Measurements from ENCODE around the gene KLHL22. TPM values are rescaled to one million over a fixed set of nuclear protein-coding genes. Genes with fewer than 3 reads are reported as not detected.

Gene KLHL22
- total RNA-seq, 4 donors from 2014 or later, result 38.0 to 76.9 (median 61.0) TPM

- H3K27ac ChIP-seq, result no peak overlapping the region
Observed at GRCh38 chr22:20517841-20518592, 22.4 kb upstream of the KLHL22 start.

GRCh38 chr22:20517422-20517821 lies 21.8 kb upstream of the KLHL22 start:
- intact Hi-C loops (cut with DNase I), result no loop called here
- WGBS, 2 donors, result 52 to 61% methylated on average over 4 of the region's 4 CpGs
- Histone ChIP-seq H3K4me3 (replicated peaks in 1 of 3) (no peak overlapping the region), H3K4me1 (peaks cover 0 to 16% of the 10 kb centered on the region in 2 donors), H3K9me3 (no peaks in the 10 kb centered on the region), H3K27ac (no peak overlapping the region), H3K27me3 (no peaks in the 10 kb centered on the region), H3K36me3 (no peaks in the 10 kb centered on the region)
- DNase-seq, result no peak
- no peak for TF ChIP-seq POLR2A (IDR thresholded peaks at IDR 0.05)
- TF ChIP-seq, protein P1, sequence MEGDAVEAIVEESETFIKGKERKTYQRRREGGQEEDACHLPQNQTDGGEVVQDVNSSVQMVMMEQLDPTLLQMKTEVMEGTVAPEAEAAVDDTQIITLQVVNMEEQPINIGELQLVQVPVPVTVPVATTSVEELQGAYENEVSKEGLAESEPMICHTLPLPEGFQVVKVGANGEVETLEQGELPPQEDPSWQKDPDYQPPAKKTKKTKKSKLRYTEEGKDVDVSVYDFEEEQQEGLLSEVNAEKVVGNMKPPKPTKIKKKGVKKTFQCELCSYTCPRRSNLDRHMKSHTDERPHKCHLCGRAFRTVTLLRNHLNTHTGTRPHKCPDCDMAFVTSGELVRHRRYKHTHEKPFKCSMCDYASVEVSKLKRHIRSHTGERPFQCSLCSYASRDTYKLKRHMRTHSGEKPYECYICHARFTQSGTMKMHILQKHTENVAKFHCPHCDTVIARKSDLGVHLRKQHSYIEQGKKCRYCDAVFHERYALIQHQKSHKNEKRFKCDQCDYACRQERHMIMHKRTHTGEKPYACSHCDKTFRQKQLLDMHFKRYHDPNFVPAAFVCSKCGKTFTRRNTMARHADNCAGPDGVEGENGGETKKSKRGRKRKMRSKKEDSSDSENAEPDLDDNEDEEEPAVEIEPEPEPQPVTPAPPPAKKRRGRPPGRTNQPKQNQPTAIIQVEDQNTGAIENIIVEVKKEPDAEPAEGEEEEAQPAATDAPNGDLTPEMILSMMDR (IDR thresholded peaks at IDR 0.05), result no peak

More at GRCh38 chr22:20517841-20518592, 22.4 kb upstream of the KLHL22 start:
- Histone ChIP-seq H3K36me3 (no peaks in the 10 kb centered on the region), H3K4me3 (replicated peaks in 1 of 3) (no peak overlapping the region), H3K27me3 (no peaks in the 10 kb centered on the region), H3K9me3 (no peaks in the 10 kb centered on the region), H3K4me1 (peaks cover 0 to 16% of the 10 kb centered on the region in 2 donors)
- TF ChIP-seq, protein P1 (IDR thresholded peaks at IDR 0.05), result no peak
- no peak for TF ChIP-seq POLR2A (IDR thresholded peaks at IDR 0.05)
- 90 to 92% methylated on average over 13 of the region's 13 CpGs for WGBS, 2 donors
- no peak for DNase-seq
- intact Hi-C loops (cut with DNase I), result no loop called here

GRCh38 chr22:20516399-20516798 lies 20.8 kb upstream of the KLHL22 start:
- H3K9me3 ChIP-seq, result no peaks in the 10 kb centered on the region
- no peak overlapping the region for H3K27ac ChIP-seq

DNA sequence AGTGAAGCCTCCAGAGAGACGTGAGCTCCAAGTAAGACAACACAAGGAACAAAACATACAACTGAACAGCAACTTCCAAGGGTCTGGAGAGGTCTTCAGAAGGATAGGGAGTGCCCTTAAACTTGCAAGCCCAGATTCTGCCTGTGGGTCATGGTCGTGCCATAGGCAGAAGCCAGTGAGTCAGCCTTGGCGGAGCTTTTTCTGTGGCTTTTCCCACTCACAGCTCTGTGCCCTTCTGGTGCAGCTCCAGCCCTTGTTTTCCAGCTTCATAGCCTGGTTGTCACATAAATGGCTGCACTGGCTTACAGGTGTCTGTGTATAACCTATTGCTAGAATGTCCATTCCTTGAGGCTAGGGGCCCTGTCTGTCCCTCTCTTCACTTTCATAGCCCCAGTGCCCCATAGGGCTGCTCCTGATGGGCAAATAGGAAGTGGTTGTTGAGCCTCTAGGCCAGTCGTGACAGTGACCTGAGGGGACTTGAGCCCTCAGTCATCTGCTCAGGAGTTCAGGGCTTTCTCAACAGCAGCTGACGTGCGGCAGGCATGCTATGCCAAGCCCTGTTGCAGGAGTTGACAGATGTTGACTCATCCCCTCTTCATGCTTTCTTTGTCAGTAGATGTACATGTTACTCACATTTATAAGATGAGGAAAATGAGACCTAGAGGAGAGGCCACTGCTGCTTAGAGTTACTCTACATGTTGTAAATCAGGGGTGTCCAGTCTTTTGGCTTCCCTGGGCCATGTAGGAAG lies 19.2 kb upstream of the KLHL22 start:
- DNase-seq, result no peak
- 78 to 96% methylated on average over 6 of the region's 6 CpGs for WGBS, 2 donors
- Histone ChIP-seq H3K4me3 (replicated peaks in 1 of 3) (no peak overlapping the region), H3K9me3 (no peaks in the 10 kb centered on the region), H3K27me3 (no peaks in the 10 kb centered on the region), H3K4me1 (peaks cover 15 to 36% of the 10 kb centered on the region in 2 donors), H3K27ac (no peak overlapping the region), H3K36me3 (no peaks in the 10 kb centered on the region)
- intact Hi-C loops (cut with DNase I), result no loop called here
- TF ChIP-seq, protein P1 (IDR thresholded peaks at IDR 0.05), result no peak
- TF ChIP-seq POLR2A (IDR thresholded peaks at IDR 0.05), result no peak

More at GRCh38 chr22:20516399-20516798, 20.8 kb upstream of the KLHL22 start:
- H3K36me3 ChIP-seq, result no peaks in the 10 kb centered on the region
- H3K27me3 ChIP-seq, result no peaks in the 10 kb centered on the region
- DNase-seq, result no peak
- no peak overlapping the region for H3K4me3 ChIP-seq (replicated peaks in 1 of 3)
- intact Hi-C loops (cut with DNase I), result no loop called here
- 81 to 96% methylated on average over 2 of the region's 2 CpGs for WGBS, 2 donors
- no peak for TF ChIP-seq POLR2A (IDR thresholded peaks at IDR 0.05)
- TF ChIP-seq, protein P1 (IDR thresholded peaks at IDR 0.05), result no peak
- H3K4me1 ChIP-seq, result peaks cover 3 to 22% of the 10 kb centered on the region in 2 donors
